Measurements from ENCODE around the gene SERF1A. TPM values are rescaled to one million over a fixed set of nuclear protein-coding genes. Genes with fewer than 3 reads are reported as not detected.
"Not testable (repeated sequence)": the region's sequence is repeated elsewhere in the genome, so short reads cannot be mapped to it uniquely, and the experiment has no call there.

Gene SERF1A
- total RNA-seq (2014; rRNA removed; shearing (Covaris generic)) = 0.74 and 4.7 TPM in 2 replicates

DNA sequence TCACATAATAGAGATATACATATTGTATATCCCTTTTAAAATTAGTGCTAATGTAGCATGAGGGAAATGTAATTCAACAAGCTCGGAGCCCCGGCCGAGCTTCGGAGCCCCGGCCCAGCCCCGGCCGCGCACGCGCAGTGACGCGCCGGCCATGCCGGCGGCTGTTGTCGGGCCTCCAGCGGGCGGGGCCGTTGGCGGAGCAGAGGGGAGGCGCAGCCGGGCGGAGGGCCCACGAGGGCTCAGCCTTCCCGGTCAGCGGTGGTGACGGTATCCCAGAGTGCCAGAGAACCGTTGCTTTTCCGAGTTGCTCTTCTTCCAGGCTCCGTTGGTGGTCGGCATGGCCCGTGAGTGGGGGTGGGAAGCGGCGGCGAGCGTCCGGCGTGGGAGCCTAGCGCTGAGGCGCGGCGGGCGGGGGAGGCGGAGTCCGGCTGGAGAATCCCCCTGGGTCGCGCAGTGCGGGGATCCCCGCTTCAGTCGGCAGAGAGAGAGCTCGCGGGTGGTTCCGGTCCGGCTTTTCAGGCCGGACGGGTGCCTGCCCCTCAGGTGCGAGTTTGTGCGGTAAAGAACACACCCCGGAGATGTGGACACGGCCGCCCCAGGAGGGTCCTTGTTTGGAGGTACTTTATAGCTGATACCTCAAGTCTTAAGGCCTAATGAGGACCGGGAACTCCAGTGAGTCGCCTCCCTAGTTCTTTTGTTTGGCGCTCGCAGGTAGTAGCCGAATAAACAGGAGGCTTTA is at the start of gene SERF1A:
Gene SERF1A, plus strand, starts transcription at position 137 of the 739 bp plus-strand sequence. Its CDS starts 201 bp downstream, at position 338.
- DNase-seq (ENCODE audit: low read depth) = not testable (repeated sequence)

DNA sequence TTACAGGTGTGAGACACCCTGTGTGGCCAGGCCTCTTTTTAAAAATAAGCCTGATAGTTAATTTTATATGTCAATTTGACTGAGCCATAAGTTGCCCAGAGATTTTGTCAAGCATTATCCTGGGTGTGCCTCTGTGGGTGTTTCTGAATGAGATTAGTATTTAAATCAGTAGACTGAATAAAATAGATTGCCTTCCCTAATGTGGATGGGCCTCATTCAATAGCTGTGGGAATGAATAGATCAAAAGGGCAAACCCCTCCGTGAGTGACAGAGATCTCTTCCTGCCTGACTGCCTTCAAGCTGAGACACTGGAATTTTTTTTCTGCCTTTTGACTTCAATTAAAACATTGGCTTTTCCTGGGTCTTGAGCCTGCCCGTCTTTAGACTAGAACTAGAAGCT is 33.7 kb upstream of the SERF1A start:
- not testable (repeated sequence) for DNase-seq (ENCODE audit: low read depth)

DNA sequence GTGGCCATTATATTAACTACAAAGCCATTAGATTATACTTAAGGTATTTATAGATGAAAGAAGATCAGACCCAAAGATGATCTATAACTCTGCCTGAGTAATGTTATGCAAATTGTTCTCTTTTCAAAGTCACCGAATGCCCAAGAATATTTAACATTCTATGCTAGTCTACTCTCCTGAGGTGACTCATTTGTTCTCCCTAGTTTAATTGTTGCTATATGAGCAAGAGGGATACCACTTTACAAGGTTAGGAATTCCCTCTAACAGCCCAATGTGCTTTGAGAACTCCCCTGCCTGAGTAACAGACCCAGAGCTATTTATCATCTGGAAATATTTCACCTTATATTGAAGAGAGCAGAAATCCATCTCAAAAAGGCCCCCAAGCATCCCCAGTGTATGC is 29.8 kb upstream of the SERF1A start:
- DNase-seq (ENCODE audit: low read depth) = not testable (repeated sequence)

DNA sequence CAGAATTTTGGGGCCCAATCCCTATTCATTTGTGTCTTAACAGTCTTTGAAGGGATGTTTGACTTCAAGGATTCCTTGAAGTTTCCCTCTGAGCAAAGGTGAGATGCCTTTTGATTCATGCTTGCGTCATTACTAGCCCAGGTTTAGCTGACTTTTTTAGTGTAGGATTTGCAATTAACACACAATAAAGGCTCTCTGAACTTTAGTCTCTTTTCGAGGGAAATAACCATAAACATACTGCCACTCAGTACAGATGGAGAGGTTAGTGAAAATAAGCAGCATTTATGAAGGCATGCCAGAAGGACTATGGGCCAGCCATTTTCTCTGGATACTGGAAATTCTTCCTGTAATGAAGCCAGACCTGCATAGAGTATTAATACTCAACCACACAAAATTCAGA is 4.4 kb upstream of the SERF1A start:
- not testable (repeated sequence) for DNase-seq (ENCODE audit: low read depth)

DNA sequence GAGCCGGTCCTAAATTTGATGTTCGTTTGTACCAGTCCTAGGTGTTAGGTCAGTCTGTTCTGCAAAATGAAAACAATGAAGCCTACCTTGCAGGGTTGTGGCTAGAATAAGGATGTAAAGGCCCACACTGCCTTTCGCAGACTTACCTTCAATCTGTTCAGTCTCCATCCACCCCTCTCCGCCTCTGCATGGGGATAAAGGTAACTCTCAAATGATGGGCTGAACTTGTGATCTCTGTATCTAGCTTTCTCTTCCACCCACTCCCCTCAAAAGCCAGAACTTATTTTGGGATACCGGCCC is 753 bp downstream of the SERF1A start:
- not testable (repeated sequence) for DNase-seq (ENCODE audit: low read depth)

DNA sequence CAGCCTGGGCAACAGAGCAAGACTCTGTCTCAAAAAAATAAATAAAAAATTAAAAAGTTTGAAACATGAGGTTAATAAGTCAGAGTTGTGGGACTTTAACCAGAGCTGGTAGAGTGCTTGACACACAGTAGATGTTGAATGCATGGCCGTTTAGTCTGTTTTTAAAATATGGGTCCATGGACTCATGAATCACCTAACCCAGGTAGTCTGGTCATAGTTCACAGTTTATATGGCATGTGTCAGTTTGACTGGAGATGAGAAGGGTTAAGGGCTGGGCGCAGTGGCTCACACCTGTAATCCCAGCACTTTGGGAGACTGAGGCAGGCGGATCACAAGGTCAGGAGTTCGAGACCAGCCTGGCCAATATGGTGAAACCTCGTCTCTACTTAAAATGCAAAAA is 6.2 kb downstream of the SERF1A start:
- not testable (repeated sequence) for DNase-seq (ENCODE audit: low read depth)

DNA sequence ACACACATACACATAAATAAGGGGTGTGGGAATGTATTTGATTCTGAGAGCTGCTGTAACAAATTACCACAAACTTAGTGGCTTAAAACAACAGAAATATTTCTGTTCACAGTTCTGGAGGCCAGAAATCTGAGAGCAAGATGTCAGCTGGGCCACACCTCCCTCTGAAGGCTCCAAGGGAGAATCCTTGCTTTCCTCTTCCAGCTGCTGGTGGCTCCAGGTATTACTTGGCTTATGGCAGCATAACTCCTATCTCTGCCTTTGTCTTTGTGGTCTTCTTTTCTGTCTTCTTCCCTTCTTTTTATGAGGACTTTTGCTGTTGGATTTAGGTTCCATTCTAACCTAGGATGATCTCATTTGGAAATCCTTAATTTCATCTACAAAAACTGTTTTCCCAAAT is 16.4 kb downstream of the SERF1A start:
- DNase-seq (ENCODE audit: low read depth) = not testable (repeated sequence)

DNA sequence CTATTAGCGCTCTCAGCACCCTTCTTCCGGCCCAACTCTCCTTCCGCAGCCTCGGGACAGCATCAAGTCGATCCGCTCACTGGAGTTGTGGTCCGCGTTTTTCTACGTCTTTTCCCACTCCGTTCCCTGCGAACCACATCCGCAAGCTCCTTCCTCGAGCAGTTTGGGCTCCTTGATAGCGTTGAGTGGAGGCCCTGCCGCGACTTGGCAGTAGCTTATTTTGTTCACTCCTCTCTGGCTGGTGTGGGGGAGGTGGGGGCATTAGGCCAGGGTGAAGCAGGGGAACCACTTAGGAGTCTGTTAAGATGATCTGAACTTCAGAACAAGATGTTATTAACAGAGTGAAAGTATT is 24.7 kb downstream of the SERF1A start:
- not testable (repeated sequence) for DNase-seq (ENCODE audit: low read depth)

DNA sequence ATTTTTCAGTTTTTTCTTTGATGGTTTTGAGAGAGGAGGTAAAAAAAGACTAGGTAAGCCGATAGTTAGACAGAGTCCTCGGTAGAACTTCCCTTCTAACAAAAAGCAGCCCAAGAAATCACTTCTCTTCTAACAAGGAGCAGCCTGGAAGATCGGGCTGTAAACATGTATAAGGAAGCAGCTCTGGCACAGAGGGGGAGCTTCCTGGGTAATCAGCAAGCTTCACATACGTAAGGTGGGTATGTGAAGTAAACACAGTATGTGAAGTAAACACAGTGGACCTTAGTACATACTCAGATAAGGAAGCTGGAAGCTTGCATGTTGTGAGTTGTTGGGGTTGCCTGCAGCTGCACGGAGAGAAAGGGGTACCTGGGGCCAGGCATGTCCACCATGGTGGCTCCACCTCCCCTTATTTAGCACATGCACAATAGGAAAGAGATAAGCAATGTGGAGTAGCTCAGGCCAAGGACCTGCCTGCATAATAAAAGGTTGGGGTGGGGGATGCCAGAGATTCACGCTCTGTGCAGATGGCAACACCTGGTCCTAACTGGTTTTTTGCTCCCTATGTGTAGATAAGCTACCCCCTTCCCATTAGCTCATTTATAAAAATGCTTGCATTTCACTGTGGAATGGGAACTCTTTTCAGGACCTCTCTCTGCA is 31.4 kb downstream of the SERF1A start:
- DNase-seq (ENCODE audit: low read depth) = not testable (repeated sequence)

DNA sequence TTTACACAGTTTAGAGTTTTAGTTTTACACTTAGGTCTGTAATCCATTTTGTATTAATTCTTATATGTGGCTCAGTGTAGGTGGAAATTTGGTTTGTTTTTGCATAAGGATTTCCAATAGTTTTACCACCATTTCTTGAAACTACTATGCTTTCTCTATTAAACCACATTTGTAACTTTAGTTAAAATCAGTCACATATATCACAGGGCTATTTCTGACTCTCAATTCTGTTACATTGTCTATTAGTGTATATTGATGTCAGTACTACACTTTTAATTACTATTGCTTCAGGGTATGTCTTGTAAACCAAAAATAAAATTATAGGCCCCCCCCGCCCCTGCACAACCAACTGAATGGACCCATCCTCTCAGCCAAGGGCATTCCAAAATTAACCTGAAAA is 32.1 kb downstream of the SERF1A start:
- DNase-seq (ENCODE audit: low read depth) = not testable (repeated sequence)

DNA sequence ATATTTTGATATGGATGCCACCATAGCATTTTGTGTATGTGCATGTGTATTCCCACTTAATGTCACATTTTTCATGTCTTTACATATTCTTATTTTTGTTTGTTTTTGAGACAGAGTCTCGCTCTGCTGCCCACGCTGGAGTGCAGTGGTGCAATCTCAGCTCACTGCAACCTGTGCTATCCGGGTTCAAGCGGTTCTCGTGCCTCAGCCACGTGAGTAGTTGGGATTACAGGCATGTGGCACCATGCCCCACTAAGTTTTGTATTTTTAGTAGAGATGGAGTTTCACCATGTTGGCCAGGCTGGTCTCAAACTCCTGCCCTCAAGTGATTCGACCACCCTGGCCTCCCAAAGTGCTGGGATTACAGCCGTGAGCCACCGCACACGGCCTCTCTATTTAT is 52.6 kb downstream of the SERF1A start:
- not testable (repeated sequence) for DNase-seq (ENCODE audit: low read depth)

Other genes with a start within 250 kb of the SERF1A start
- 38.6 and 42.9 TPM in 2 replicates for gene SMN1, start 24.4 kb downstream of the SERF1A start, total RNA-seq (2014; rRNA removed; shearing (Covaris generic))
- gene NAIP, start 124.7 kb downstream of the SERF1A start, total RNA-seq (2014; rRNA removed; shearing (Covaris generic)) = 0.34 and 0.84 TPM in 2 replicates
- 12.2 and 29.9 TPM in 2 replicates for gene GTF2H2, start 167.0 kb downstream of the SERF1A start, total RNA-seq (2014; rRNA removed; shearing (Covaris generic))

All from M059J (cell line).